HPDE6-E6E7 (cell line): ENCODE data around the gene XYLT1.
"Not testable (repeated sequence)": the region's sequence is repeated elsewhere in the genome, so short reads cannot be mapped to it uniquely, and the experiment has no call there.

Experiments
- DNase-seq: peaks from one replicate; pipeline ENCODE4 v3.0.0; 2011; ENCODE audit warnings: missing footprints; ENCODE audit errors: extremely low spot score

Gene XYLT1, protein sequence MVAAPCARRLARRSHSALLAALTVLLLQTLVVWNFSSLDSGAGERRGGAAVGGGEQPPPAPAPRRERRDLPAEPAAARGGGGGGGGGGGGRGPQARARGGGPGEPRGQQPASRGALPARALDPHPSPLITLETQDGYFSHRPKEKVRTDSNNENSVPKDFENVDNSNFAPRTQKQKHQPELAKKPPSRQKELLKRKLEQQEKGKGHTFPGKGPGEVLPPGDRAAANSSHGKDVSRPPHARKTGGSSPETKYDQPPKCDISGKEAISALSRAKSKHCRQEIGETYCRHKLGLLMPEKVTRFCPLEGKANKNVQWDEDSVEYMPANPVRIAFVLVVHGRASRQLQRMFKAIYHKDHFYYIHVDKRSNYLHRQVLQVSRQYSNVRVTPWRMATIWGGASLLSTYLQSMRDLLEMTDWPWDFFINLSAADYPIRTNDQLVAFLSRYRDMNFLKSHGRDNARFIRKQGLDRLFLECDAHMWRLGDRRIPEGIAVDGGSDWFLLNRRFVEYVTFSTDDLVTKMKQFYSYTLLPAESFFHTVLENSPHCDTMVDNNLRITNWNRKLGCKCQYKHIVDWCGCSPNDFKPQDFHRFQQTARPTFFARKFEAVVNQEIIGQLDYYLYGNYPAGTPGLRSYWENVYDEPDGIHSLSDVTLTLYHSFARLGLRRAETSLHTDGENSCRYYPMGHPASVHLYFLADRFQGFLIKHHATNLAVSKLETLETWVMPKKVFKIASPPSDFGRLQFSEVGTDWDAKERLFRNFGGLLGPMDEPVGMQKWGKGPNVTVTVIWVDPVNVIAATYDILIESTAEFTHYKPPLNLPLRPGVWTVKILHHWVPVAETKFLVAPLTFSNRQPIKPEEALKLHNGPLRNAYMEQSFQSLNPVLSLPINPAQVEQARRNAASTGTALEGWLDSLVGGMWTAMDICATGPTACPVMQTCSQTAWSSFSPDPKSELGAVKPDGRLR

DNA sequence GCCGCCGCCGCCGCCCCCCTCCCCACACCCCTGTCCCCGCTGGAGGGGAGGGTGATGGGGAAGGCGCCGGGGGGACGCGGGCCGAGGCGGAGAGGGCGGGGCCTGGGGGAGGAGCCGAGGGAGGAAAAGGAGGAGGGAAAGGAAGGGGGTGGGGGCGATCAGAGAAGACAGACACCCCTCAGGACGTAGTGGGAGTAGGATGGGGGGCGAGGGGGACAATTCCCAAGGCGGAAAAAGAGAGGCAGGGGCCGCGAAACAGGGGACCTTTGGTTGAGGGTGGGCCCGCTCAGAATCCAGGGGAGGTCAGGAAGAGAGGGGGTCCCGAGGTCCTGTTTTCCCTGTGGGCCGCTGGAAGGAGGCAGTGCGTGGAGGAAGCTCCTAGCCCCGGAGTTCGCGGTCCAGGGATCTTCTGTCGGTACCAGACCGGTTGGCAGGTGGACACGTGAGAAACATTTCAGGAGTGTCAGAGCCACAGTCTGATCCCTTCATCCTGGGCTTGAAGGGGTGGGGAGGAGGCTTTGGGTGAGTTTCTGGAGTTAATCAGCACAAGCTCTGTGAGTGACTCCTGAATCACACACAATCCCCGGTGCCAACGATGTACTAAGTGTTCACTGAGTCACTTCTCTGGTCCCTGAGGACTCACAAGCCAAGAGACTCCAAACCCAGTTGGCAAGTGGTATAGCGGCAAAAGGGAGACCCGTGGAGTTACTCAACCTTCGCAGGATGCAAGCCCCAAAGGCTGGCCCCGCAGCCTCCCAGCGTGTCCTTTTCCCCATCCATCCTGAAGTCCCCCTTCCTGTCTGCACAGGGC is at the start of gene XYLT1:
TSS of gene XYLT1 (minus strand) at position 53 of the 811 bp plus-strand sequence. CDS start 164 bp downstream, outside the sequence.
- DNase-seq: peak; percentile 29

DNA sequence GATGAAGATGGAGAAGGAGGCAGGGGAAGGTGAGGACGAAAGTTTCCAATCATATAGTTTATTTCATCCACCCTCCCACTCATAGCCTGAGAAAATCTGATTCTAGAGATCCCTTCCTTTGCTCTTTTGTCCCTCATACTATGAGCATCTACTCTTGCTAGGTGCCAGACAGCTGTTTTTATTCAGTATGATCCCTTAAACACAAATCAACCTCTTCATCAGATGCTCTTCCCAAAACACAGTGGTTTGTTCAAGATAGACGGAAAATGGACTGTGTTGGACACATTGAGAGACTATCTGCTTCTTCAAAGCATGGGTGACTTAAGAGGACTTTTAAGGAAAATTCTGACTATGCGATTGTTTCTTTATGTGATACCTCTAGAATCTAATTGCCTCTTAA is 49.4 kb upstream of the XYLT1 start:
- DNase-seq: no peak

DNA sequence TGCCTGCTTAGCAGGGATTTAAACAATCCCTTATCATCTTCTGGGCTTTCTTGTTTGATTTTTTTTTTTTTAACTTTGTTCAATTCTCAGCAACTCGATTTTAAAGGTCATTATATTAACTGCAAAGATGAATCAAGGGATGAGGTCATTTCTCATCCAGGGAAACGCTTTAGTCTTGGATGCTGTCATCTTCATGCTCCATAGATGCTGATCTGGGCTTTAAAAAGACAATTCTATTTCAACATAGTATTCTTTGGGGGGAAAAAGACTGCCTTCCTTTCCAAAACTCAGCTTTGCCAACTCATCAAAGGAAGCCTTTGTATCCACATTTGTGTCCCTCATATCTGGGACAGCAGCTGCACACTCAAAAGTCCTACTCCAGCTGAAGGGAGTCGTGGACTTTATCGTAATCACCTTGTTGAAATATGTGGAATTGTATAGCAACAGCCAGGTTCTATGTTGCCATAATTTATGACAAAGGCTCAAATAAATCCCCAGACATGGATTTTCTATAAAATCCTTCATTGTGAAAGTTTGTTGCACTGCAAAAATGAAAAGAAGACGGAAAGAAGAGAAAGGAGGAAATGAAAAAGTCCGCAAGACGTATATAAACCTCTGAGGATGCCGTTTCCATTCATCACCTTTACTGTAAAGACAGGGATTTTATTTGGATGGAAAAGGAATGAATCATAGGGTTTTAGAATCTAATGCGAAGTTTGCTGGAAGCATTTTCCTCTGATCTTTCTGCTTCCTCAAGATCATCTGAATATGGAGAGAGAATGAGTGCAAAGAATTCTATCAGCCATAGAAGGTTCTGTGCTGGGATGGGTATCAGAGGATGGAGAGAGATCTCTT is 48.6 kb upstream of the XYLT1 start:
- no peak for DNase-seq

DNA sequence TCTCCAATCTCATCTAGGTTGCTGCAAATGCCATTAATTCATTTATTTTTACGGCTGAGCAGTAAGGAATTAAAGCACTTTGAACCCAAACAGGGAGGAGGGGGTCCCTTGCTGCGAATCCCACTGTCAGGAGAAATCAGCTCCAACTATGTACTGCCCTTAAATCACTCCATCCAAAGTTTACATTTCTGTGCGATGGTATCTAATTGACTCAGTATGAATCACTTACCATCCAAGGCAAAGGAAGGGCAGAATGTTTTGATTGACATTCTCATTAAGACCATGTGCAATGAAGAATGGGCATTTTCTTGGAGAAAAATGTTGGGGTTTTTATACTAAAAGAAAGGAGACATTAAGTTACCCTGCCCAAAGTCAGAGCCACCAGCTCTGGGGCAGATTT is 47.7 kb upstream of the XYLT1 start:
- DNase-seq: no peak

DNA sequence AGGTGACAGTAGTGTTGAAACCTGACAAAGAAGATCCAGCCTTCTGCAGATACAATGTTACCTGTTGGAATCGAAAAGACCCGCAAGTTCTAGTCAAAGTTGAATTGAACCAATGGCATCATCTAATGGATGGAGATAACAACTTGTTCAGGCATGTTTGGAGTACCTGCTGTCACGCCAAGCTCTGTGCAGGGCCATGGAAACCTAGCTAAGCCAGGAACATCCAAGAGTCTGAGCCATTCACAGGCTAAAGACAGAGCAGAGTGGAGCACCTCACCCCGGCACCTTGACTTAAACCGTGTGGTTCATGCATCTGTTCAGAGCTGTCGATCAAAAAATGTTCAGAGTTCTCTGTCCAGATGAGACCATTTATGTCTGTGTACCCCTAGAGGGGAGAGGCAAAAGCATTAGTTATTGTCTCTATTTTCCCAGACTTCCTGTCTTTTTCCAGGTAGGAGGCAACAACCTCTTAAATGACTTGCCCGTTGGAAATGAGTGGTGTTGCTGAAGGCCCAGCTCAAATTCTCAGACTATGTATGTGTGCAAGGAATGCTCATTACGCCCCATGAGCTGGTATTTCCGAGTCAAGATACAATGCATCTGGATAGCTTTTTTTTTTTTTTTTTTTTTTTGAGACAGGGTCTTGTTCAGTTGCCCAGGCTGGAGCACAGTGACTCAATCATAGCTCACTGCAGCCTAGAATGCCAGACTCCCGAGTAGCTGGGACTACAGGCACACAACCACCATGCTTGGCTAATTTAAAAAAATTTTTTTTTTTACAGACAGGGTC is 44.9 kb upstream of the XYLT1 start:
- no peak for DNase-seq

DNA sequence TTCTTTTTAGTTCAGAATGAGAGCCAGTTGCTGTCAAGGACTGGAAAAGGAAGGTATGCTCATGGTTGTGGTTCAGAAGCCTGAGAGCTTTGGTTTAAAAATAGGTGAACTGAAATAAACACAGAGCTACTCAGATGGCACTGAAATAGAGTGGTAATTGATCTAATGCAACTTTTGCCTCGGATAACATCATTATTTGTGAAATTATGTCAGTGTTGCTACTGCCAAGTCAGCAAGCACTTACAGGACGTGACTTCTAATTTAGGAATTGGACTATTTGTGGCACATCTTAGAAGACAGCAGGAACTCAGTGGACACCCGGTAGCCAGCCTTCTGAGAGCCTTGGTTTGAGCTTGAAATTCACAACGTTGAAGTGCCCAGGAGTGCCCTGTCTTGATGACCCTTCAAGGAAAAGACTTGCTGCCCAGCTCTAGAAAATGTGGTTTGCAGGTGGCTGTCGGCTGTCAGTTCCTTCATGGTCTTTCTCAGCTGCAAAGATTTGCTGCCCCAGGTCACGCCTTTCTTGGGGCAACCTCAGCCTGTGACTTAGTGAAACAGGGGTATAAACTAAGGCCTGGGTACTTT is 42.0 kb upstream of the XYLT1 start:
- DNase-seq: no peak

DNA sequence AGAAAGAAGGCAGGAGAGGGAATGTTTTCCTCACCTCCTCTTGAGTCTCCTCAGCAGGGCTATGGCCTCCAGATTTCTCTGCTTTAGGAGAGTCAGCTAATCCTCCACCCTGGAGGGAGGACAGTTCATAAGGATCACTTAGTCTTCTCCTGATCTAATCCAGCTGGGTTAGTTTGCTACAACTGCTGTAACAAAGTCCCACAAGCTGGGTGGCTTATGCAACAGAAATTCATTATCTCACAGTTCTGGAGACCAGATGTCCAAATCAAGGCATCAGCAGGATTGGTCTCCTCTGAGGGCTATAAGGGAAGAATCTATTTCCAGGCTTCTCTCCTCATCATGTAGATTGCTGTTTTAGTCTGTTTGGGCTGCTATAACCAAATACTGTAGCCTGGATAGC is 40.6 kb upstream of the XYLT1 start:
- DNase-seq: no peak

DNA sequence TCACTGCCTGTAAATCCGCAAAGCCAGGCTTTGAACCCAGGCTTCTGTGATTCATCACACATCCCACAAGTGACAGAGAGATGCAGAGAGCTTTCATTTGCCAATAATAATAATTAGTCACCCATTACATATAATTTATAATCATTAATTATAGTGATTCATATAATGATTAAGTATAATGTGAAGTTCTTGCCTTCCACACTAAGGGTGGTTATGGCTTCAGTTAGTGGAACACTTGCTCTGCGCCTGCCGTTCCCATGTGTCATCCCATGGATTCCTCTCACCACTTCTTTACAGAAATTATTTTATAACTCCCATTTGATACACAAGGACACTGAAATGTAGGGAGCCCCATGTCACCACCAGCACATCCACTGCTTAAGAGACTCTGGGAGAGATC is 39.8 kb upstream of the XYLT1 start:
- no peak for DNase-seq

DNA sequence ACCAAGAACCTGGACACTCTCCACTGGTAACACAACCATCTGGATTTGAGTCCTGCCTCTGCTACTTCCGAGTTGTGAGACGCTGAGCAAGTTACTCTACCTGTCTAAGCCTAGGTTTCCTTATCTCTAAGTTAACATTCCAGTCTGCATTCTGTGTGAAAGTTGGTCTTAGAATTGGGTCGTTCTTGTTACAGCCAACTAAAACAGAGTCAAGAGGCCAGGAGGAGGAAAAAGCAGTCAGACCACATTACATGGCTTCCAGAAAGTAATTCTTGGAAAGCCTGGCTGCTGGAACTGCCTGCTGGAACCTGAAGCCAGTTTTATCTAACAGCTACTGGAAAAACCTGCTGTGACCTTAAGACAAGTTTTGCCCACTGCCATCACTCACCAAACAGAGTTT is 38.4 kb upstream of the XYLT1 start:
- DNase-seq: no peak

DNA sequence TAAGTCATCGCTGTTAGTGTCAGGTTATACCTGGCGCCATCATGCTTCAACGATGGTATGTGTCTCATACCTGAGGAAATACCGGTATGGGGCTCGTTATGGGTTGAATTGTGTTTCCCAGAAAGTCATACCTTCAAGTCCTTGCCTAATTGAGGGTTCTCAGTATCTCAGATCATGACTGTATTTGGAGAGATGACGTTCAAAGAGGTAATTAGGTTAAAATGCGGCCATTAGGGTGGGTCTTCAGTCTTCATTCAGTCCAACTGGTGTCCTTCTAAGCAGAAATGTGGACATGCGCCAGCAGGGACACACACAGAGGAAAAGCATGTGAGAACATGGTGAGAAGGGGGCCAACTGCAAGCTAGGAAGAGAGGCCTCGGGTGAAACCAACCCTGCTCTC is 37.5 kb upstream of the XYLT1 start:
- DNase-seq: no peak

DNA sequence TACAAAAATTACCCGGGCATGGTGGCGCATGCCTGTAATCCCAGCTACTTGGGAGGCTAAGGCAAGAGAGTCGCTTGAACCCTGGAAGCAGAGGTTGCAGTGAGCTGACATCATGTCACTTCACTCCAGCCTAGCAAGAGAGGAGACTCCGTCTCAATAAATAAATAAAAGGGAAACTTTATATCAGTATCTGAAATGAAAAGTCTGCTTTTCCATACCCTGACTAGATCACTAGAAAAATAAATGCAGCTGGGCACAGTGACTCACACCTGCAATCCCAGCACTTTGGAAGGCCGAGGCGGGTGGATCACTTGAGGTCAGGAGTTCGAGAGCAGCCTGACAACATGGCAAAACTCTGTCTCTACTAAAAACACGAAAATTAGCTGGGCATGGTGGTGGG is 36.8 kb upstream of the XYLT1 start:
- not testable (repeated sequence) for DNase-seq

DNA sequence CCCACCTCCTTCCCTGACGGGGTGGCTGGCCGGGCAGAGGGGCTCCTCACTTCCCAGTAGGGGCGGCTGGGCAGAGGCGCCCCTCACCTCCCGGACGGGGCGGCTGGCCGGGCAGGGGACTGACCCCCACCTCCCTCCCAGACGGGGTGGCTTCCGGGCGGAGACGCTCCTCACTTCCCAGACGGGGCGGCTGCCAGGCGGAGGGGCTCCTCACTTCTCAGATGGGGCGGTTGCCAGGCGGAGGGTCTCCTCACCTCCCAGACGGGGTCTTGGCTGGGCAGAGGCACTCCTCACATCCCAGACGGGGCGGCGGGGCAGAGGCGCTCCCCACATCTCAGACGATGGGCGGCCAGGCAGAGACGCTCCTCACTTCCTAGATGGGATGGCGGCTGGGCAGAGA is 35.1 kb upstream of the XYLT1 start:
- DNase-seq: not testable (repeated sequence)

DNA sequence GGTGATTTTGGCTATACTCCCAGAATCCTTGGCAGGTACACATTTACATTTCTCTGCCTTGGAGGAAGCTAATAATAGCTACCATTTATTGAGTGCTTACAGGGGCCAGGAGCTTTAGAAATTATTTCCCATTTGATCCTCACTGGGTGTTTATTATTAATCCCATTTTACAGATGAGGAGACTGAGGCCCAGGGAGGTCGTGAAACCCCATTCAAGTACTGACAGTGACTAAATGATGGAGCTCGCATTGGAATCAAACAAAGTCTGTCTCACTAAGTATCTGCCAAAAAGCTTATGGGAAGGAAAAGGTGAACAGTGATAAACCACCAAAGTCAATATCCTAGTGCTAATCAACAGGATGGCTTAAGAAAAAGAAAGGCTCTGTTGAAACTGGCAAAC is 33.3 kb upstream of the XYLT1 start:
- no peak for DNase-seq

DNA sequence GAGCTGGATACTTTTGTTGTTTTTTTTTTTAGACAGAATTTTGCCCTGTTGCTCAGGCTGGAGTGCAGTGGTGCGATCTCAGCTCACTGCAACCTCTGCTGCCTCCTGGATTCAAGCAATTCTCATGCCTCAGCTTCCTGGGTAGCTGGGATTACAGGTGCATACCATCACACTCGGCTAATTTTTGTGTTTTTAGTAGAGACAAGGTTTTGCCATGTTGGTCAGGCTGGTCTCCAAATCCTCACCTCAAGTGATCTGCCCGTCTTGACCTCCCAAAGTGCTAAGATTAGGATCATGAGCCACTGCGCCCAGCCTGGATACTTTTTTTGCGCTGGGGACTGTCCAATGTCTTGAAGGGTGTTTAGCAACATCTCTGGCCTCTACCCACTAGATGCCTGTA is 32.6 kb upstream of the XYLT1 start:
- no peak for DNase-seq

DNA sequence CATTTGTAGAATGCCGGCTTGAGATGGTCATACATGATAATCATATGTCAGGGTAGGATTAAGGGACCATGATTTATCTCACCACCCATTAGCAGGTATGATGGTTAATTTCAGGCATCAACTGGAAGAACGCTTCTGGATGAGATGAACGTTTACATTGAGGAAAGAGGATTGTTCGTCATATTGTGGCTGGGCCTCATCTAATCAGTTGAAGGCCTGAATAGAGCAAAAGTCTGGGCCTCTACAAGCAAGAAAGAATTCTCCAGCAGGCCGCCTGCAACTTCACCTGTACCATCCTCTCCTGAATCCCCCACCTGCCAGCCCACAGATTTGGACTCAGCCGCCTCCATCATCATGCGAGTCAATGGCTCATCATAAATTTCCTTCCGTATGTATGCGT is 30.6 kb upstream of the XYLT1 start:
- DNase-seq: no peak

DNA sequence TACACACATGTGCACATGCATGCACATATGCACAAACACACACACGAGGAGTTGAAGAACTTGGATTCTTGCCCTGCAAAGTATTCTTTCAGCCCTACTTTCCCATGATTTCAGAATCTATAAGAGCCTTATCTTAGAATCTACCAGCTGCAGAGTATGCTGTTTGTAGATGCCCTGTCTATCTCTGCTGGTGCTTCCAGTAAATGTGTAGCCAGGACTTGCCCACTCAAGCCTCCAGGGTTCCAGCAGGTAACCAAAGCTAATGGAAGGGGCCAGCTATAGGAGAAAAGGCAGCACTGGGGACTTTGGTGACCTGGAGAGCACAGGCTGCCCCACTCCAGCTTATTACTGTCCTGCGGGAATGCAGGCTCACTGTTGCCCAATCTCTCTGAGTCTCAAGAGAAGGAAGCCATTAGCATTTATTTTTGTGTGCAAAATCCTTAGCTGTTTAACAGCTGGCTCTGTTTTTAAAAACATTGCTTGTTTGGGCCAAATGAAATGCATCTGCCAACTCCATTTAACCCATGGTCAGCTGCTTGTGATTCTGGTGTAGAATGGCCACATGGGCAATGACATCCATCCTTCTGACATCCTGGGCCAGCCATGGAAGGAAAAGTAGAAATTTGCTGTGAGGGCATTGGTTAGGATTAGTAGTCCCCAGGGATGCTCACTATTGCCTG is 28.6 kb upstream of the XYLT1 start:
- no peak for DNase-seq

DNA sequence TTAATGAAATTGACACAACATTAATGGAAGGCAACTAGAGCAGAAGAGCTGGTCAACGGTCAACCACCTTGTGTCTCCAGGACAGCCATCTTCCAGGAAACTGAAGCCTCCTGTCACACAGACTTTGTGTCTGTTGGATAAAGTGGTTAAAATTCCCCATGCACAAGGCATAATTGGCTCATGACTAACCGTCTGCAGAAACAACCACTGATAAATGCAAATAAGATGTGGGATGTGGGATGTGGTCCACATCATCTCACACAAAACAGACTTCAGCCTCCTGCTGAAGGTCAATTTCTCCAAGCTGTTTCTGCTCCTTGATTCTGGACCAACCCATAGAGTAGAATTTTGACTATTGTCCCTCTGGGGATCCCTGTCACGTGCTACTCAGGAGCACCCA is 26.9 kb upstream of the XYLT1 start:
- no peak for DNase-seq

DNA sequence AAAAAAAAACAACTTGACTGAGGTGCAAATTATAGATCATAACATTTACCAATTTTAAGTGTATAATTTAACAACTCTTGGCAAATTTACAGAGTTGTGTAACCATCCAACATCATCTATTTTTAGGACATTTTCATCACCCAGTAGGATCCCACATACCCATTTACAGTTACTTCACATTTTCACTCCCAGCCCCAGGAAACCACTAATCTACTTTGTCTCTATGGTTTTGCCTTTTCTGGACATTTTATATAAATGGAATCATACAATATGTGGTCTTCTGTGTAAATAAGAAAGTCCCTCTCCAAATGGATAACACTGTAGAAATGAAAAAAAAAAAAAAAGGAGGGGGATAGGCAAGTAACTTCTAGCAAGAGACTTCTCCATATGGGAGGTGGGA is 26.1 kb upstream of the XYLT1 start:
- no peak for DNase-seq

DNA sequence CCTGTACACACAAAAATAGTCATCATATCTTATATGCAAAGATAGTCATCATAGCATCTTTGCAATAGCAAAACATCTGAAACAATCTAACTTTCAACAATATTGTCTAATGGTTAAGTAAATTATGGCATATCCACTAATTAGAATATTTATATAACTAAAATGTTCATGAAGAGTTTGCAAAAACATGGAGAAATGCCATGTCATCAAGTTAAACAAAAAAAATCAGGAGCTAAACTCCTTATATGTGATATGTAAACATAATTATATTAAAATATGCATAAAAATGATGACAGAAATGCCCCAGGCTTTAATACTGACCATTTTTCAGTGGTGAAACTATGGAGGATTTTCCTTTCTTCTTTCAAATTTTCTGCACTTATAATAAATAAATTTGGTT is 22.3 kb upstream of the XYLT1 start:
- DNase-seq: no peak
